ENCODE data around the gene PRPF6. TPM values are rescaled to one million over a fixed set of nuclear protein-coding genes. Genes with fewer than 3 reads are reported as not detected.

Gene PRPF6
- total RNA-seq, 4 donors from 2014 or later = 34.7 to 43.8 (median 40.2) TPM

GRCh38 chr20:63979229-63979556, 1.7 kb upstream of the PRPF6 start:
- ATAC-seq (ENCODE audit: low FRiP score) = peak; percentile 10
- TF ChIP-seq, protein P1, sequence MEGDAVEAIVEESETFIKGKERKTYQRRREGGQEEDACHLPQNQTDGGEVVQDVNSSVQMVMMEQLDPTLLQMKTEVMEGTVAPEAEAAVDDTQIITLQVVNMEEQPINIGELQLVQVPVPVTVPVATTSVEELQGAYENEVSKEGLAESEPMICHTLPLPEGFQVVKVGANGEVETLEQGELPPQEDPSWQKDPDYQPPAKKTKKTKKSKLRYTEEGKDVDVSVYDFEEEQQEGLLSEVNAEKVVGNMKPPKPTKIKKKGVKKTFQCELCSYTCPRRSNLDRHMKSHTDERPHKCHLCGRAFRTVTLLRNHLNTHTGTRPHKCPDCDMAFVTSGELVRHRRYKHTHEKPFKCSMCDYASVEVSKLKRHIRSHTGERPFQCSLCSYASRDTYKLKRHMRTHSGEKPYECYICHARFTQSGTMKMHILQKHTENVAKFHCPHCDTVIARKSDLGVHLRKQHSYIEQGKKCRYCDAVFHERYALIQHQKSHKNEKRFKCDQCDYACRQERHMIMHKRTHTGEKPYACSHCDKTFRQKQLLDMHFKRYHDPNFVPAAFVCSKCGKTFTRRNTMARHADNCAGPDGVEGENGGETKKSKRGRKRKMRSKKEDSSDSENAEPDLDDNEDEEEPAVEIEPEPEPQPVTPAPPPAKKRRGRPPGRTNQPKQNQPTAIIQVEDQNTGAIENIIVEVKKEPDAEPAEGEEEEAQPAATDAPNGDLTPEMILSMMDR (IDR thresholded peaks at IDR 0.05) = no peak
- no peak for DNase-seq (ENCODE audit: low spot score)

GRCh38 chr20:63979557-63980316, 1.2 kb upstream of the PRPF6 start, which contains the start of gene SAMD10:
Gene SAMD10 (minus strand): TSS chr20:63979642. CDS start chr20:63979467, 175 bp downstream.
- TF ChIP-seq, protein P1 (IDR thresholded peaks at IDR 0.05) = no peak
- peak; percentile 8 for ATAC-seq (ENCODE audit: low FRiP score)
- DNase-seq (ENCODE audit: low spot score) = no peak

DNA sequence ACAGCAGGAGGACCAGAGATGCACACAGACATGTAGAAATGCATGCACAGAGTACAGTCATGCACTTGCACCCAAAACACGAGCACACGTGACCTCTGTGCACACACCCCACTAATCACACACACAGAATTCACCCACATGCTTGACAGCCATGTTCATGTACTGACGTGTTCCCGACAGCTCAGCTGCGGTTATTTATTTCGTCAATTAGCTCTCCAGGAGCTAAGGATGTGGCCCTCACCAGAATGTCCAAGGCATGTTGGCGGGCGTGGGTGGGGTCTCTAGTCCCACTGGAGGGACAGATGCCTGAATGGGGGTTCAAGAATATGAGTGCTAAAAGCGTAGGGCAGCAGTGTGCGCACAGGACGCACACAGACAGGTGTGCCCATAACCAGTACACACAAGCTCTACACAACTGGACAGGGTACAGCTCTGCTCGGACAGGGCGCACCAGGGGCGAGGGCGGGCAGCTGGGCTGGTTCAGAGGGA, 571 bp upstream of the PRPF6 start:
- ATAC-seq (ENCODE audit: low FRiP score) (no peak), DNase-seq (ENCODE audit: low spot score) (no peak)
- TF ChIP-seq, protein P1 (IDR thresholded peaks at IDR 0.05) = no peak

DNA sequence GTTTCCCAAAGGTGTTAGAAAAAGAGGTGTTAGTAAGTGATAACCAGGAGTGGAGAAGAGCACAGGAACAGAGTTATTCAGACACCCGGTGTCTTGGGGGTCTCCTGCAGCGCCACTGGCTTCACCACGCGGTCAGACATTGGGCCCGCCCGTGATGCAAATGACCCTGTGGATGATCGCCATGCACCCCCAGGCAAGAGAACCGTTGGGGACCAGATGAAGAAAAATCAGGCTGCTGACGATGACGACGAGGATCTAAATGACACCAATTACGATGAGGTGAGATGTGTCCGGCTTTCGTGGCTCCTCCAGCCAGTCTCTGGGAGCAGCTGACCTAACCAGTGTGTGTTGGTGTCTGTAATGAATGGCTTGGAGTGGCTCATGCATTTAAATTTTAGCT, 2.0 kb downstream of the PRPF6 start:
- TF ChIP-seq, protein P1 (IDR thresholded peaks at IDR 0.05) = no peak
- DNase-seq (ENCODE audit: low spot score) = no peak
- ATAC-seq (ENCODE audit: low FRiP score) = no peak

DNA sequence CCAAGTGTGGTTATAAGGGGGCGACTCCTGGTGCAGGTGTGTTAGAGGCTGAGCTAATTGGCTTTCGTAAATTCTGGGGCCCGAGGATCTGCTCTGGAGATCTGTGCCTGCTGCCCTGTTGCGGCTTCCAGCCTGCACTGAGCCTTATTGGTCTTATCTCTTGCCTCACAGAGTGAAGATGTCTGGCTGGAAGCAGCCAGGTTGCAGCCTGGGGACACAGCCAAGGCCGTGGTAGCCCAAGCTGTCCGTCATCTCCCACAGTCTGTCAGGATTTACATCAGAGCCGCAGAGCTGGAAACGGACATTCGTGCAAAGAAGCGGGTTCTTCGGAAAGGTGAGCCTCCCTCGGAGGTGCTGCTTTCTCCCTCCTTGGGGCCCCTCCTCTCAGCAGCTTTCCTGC, 20.0 kb downstream of the PRPF6 start:
- DNase-seq (ENCODE audit: low spot score) = no peak
- ATAC-seq (ENCODE audit: low FRiP score) = no peak
- TF ChIP-seq, protein P1 (IDR thresholded peaks at IDR 0.05) = no peak

GRCh38 chr20:64001607-64002011, 20.7 kb downstream of the PRPF6 start:
- ATAC-seq (ENCODE audit: low FRiP score) = no peak
- DNase-seq (ENCODE audit: low spot score) = no peak
- TF ChIP-seq, protein P1 (IDR thresholded peaks at IDR 0.05) = no peak
